Measurements from ENCODE around the gene DLG2. TPM values are rescaled to one million over a fixed set of nuclear protein-coding genes. Genes with fewer than 3 reads are reported as not detected.

DLG2 gene
- total and polyA plus RNA-seq, 2 donors (not counting 3 experiments of a cell fraction or from before 2014, with no cell fraction given) = 0.15 to 1.1 TPM

DNA sequence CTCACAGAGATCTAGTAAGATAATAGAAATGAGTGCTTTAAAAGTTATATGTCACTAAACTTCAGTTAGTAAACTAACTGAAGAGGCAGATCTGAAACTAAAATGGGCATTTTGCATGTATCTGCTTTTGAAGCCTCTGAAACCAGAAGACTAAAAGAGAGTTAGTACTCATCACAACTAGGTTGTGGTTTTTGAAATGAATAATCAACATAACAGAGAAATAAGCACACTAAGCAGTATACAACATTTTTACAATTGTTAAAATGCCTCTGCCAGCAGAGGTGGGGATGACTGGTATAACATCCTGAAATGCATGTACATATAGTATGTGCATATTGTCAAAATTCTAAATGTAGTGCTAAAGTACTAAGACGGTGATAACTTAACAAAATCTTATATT, 564.5 kb downstream of the DLG2 start:
- no peaks in the 10 kb centered on the region for H3K9me3 ChIP-seq (replicated peaks; ENCODE audit: control insufficient read depth, insufficient read depth, low read length)
- no peak overlapping the region for H3K9ac ChIP-seq (replicated peaks; ENCODE audit: extremely low read depth, insufficient read depth, low read length)
- H2AFZ ChIP-seq (ENCODE audit: low read depth, low read length) = no peak overlapping the region
- H4K20me1 ChIP-seq (replicated peaks; ENCODE audit: control insufficient read depth, extremely low read depth, insufficient read depth, low read length) = no peaks in the 10 kb centered on the region
- BruUV-seq (replicated peaks) = no TSS peak
- TF ChIP-seq POLR2A (IDR thresholded peaks at IDR 0.05; ENCODE audit: low read depth, low read length) (no peak), JUN (IDR thresholded peaks at IDR 0.05; ENCODE audit: borderline replicate concordance, insufficient read depth, insufficient read length, low read depth) (no peak), FOS (IDR thresholded peaks at IDR 0.05; ENCODE audit: borderline replicate concordance, insufficient read depth, low read length) (no peak), POLR2AphosphoS5 (IDR thresholded peaks at IDR 0.05; ENCODE audit: insufficient read depth, low read depth, low read length) (no peak), GATA2 (IDR thresholded peaks at IDR 0.05; ENCODE audit: insufficient read depth, insufficient read length, low read depth, low read length) (no peak), EZH2 (IDR thresholded peaks at IDR 0.05; ENCODE audit: borderline replicate concordance, low read depth, low read length, severe bottlenecking) (no peak), MYC (IDR thresholded peaks at IDR 0.05; ENCODE audit: low read depth, low read length) (no peak)
- TF ChIP-seq, protein P1, sequence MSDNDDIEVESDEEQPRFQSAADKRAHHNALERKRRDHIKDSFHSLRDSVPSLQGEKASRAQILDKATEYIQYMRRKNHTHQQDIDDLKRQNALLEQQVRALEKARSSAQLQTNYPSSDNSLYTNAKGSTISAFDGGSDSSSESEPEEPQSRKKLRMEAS (IDR thresholded peaks at IDR 0.05; ENCODE audit: insufficient read depth, insufficient read length) = no peak
- TF ChIP-seq, protein P2, sequence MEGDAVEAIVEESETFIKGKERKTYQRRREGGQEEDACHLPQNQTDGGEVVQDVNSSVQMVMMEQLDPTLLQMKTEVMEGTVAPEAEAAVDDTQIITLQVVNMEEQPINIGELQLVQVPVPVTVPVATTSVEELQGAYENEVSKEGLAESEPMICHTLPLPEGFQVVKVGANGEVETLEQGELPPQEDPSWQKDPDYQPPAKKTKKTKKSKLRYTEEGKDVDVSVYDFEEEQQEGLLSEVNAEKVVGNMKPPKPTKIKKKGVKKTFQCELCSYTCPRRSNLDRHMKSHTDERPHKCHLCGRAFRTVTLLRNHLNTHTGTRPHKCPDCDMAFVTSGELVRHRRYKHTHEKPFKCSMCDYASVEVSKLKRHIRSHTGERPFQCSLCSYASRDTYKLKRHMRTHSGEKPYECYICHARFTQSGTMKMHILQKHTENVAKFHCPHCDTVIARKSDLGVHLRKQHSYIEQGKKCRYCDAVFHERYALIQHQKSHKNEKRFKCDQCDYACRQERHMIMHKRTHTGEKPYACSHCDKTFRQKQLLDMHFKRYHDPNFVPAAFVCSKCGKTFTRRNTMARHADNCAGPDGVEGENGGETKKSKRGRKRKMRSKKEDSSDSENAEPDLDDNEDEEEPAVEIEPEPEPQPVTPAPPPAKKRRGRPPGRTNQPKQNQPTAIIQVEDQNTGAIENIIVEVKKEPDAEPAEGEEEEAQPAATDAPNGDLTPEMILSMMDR (IDR thresholded peaks at IDR 0.05; ENCODE audit: extremely low read depth in 1 of 2, insufficient read depth in 1 of 2, low read depth in 1 of 2, low read length in 2 of 2) = no peak
- intact Hi-C loops (cut with micrococcal nuclease) (no loop called here), dilution Hi-C loops (cut with MboI; ENCODE audit: extremely low pct_ligation_motif_present, low sequenced_read_pairs) (no loop called here)
- DNase-seq (ENCODE audit: low read depth, low spot score) (no peak), FAIRE-seq (no peak)
- H3K79me2 ChIP-seq (ENCODE audit: control insufficient read depth, insufficient read depth, low read length) = no peaks in the 10 kb centered on the region
- no peaks in the 10 kb centered on the region for H3K9me1 ChIP-seq (replicated peaks; ENCODE audit: control insufficient read depth, extremely low read depth, insufficient read depth, low read length)
- no peaks in the 10 kb centered on the region for H3K27me3 ChIP-seq (ENCODE audit: control insufficient read depth in 2 of 2, insufficient read depth in 2 of 2, low read length in 2 of 2)
- CTCF ChIA-PET = no interaction called here
- POLR2A ChIA-PET = no interaction called here
- H3K4me3 ChIP-seq (replicated peaks in 1 of 3; ENCODE audit: insufficient read depth in 1 of 3, low read depth in 1 of 3, low read length in 3 of 3) = no peak overlapping the region
- no peak overlapping the region for H3K27ac ChIP-seq (ENCODE audit: insufficient read depth, low read depth, low read length)
- H3K4me1 ChIP-seq (ENCODE audit: control insufficient read depth, extremely low read depth, insufficient read depth, low read length) = no peaks in the 10 kb centered on the region
- H3K4me2 ChIP-seq (ENCODE audit: insufficient read depth, low read length) = no peak overlapping the region
- no peaks in the 10 kb centered on the region for H3K36me3 ChIP-seq (ENCODE audit: control insufficient read depth in 2 of 2, extremely low read depth in 1 of 2, insufficient read depth in 2 of 2, low read length in 2 of 2)
